H9 (cell line): Measurements from ENCODE around the gene ALDH1A3. TPM values are rescaled to one million over a fixed set of nuclear protein-coding genes. Genes with fewer than 3 reads are reported as not detected.

ENCODE experiments used
- DNase-seq: peaks from one replicate; pipeline ENCODE4 v3.0.0-alpha.2; 2017
- H2AFZ ChIP-seq: one replicate; pipeline ENCODE4 v1.6.1; 2013; ENCODE audit warnings: mild to moderate bottlenecking, low read length, control low read depth, moderate library complexity
- H2AK5ac ChIP-seq: 2 replicates; pipeline ENCODE4 v1.6.1; 2013; ENCODE audit warnings: low read length, control low read depth, mixed read lengths; ENCODE audit not compliant: insufficient read length
- H2BK120ac ChIP-seq: one replicate; pipeline ENCODE4 v1.6.1; 2013; ENCODE audit warnings: low read depth, mild to moderate bottlenecking, low read length, control low read depth, inconsistent platforms; ENCODE audit not compliant: poor library complexity, severe bottlenecking
- H2BK12ac ChIP-seq: 2 replicates; pipeline ENCODE4 v1.6.1; 2013; ENCODE audit warnings: low read length, control low read depth, mixed read lengths, low read depth; ENCODE audit not compliant: insufficient read length
- H2BK15ac ChIP-seq: 2 replicates; pipeline ENCODE4 v1.6.1; 2013; ENCODE audit warnings: low read depth, low read length, control low read depth
- H2BK20ac ChIP-seq: one replicate; pipeline ENCODE4 v1.6.1; 2013; ENCODE audit warnings: low read depth, mild to moderate bottlenecking, low read length, control low read depth, inconsistent platforms; ENCODE audit not compliant: poor library complexity, severe bottlenecking
- H2BK5ac ChIP-seq: 2 replicates; pipeline ENCODE4 v1.6.1; 2013; ENCODE audit warnings: low read length, control low read depth, mixed read lengths; ENCODE audit not compliant: insufficient read length
- H3K14ac ChIP-seq: 2 replicates; pipeline ENCODE4 v1.6.1; 2013; ENCODE audit warnings: low read length, control low read depth; ENCODE audit not compliant: insufficient read depth
- H3K18ac ChIP-seq: 2 replicates; pipeline ENCODE4 v1.6.1; 2013; ENCODE audit warnings: low read depth, mild to moderate bottlenecking, mixed read lengths, low read length, control low read depth; ENCODE audit not compliant: insufficient read length
- H3K23ac ChIP-seq: 2 replicates; pipeline ENCODE4 v1.6.1; 2013; ENCODE audit warnings: low read length, control low read depth, mixed read lengths, low read depth; ENCODE audit not compliant: insufficient read length
- H3K23me2 ChIP-seq: 2 replicates; pipeline ENCODE4 v1.6.1; 2013; ENCODE audit warnings: low read depth, mild to moderate bottlenecking, mixed read lengths, low read length, control low read depth; ENCODE audit not compliant: insufficient read length, poor library complexity, severe bottlenecking
- H3K27ac ChIP-seq: 2 replicates; pipeline ENCODE4 v1.5.1; 2013; ENCODE audit warnings: low read length, control low read depth, mixed read lengths, low read depth; ENCODE audit not compliant: insufficient read length
- H3K27me3 ChIP-seq: 2 replicates; pipeline ENCODE4 v1.6.1; 2013; ENCODE audit warnings: low read length, control low read depth, inconsistent platforms; ENCODE audit not compliant: insufficient read depth
- H3K4ac ChIP-seq: 2 replicates; pipeline ENCODE4 v1.6.1; 2013; ENCODE audit warnings: low read depth, mild to moderate bottlenecking, control low read depth, inconsistent platforms, low read length, moderate library complexity
- H3K4me1 ChIP-seq: 2 replicates; pipeline ENCODE4 v1.6.1; 2013; ENCODE audit warnings: low read length, control low read depth, inconsistent platforms; ENCODE audit not compliant: insufficient read depth
- H3K4me2 ChIP-seq: 2 replicates; pipeline ENCODE4 v1.6.1; 2013; ENCODE audit warnings: low read length, control low read depth, mixed read lengths; ENCODE audit not compliant: insufficient read length, insufficient read depth
- H3K56ac ChIP-seq: 2 replicates; pipeline ENCODE4 v1.6.1; 2013; ENCODE audit warnings: low read depth, mild to moderate bottlenecking, mixed read lengths, low read length, control low read depth; ENCODE audit not compliant: insufficient read length
- H3K79me1 ChIP-seq: 2 replicates; pipeline ENCODE4 v1.6.1; 2013; ENCODE audit warnings: low read depth, mild to moderate bottlenecking, moderate library complexity, low read length, control low read depth, inconsistent platforms; ENCODE audit not compliant: insufficient read depth, poor library complexity, severe bottlenecking
- H3K79me2 ChIP-seq: 2 replicates; pipeline ENCODE4 v1.6.1; 2013; ENCODE audit warnings: low read length, control low read depth, inconsistent platforms; ENCODE audit not compliant: insufficient read depth
- H3K9ac ChIP-seq: 2 replicates; pipeline ENCODE4 v1.6.1; 2013; ENCODE audit warnings: low read length, control low read depth, mixed read lengths; ENCODE audit not compliant: insufficient read length; ENCODE audit errors: extremely low read depth
- H3K9me3 ChIP-seq: one replicate; pipeline ENCODE4 v1.6.1; 2013; ENCODE audit warnings: low read depth, low read length, inconsistent platforms; ENCODE audit not compliant: control insufficient read depth
- H3T11ph ChIP-seq: one replicate; pipeline ENCODE4 v1.6.1; 2013; ENCODE audit warnings: mild to moderate bottlenecking, low read length, control low read depth, inconsistent platforms
- H4K20me1 ChIP-seq: one replicate; pipeline ENCODE4 v1.6.1; 2013; ENCODE audit not compliant: control insufficient read depth, insufficient read length, insufficient read depth
- H4K5ac ChIP-seq: 2 replicates; pipeline ENCODE4 v1.6.1; 2013; ENCODE audit warnings: low read depth, mild to moderate bottlenecking, mixed read lengths, low read length, control low read depth; ENCODE audit not compliant: insufficient read length
- H4K8ac ChIP-seq: replicated peaks from 2 replicates; pipeline ENCODE4 v1.6.1; 2013; ENCODE audit warnings: low read length, control low read depth, mixed read lengths, low read depth; ENCODE audit not compliant: insufficient read length
- H4K91ac ChIP-seq: 2 replicates; pipeline ENCODE4 v1.6.1; 2013; ENCODE audit warnings: low read depth, mild to moderate bottlenecking, moderate library complexity, mixed read lengths, low read length, control low read depth; ENCODE audit not compliant: insufficient read length
- H3K27ac Mint-ChIP-seq, 3 experiments: 2 replicates in 2 of 3; 3 replicates in 1 of 3; pipeline ENCODE4 v1.8.0; 2020 to 2021; ENCODE audit warnings: mixed read lengths in 3 of 3, mild to moderate bottlenecking in 1 of 3, moderate library complexity in 1 of 3
- H3K27me3 Mint-ChIP-seq: 2 replicates; pipeline ENCODE4 v1.8.0; 2021; ENCODE audit warnings: low read depth, mild to moderate bottlenecking, moderate library complexity, mixed read lengths
- H3K36me3 Mint-ChIP-seq, 3 experiments: 2 replicates in 2 of 3; 3 replicates in 1 of 3; pipeline ENCODE4 v1.8.0; 2020 to 2021; ENCODE audit warnings: low read depth in 3 of 3, mixed read lengths in 3 of 3; ENCODE audit not compliant: insufficient read depth in 1 of 3
- H3K4me1 Mint-ChIP-seq, 2 experiments: 2 replicates each; pipeline ENCODE4 v1.8.0; 2020; ENCODE audit warnings: mixed read lengths in 2 of 2
- H3K4me3 Mint-ChIP-seq, 2 experiments: 2 replicates in 1 of 2; 3 replicates in 1 of 2; pipeline ENCODE4 v1.8.0; 2020 to 2021; ENCODE audit warnings: mild to moderate bottlenecking in 2 of 2, mixed read lengths in 2 of 2, moderate library complexity in 1 of 2
- H3K9me3 Mint-ChIP-seq, 2 experiments: 2 replicates in 1 of 2; 3 replicates in 1 of 2; pipeline ENCODE4 v1.8.0; 2020; ENCODE audit warnings: mild to moderate bottlenecking in 2 of 2, mixed read lengths in 2 of 2, moderate library complexity in 1 of 2
- CTCF ChIP-seq: fragments of 200-600 bp; sonication (generic); conservative IDR thresholded peaks from 3 replicates; pipeline ENCODE4 v1.8.0; 2021; ENCODE audit warnings: antibody characterized with exemption, mild to moderate bottlenecking
- WGBS: extraction: QIAGEN DNeasy Blood & Tissue Kit; methylation state at CpG from one replicate; pipeline ENCODE4 v1.1.7; 2013; ENCODE audit warnings: missing lambda C conversion rate, low lambda C conversion rate, mixed read lengths; ENCODE audit not compliant: insufficient read length; ENCODE audit errors: extremely low coverage; 5-methylcytosine and 5-hydroxymethylcytosine counted together
- total RNA-seq: library from RNA; stranded (reverse); gene quantifications from 2 replicates; pipeline ENCODE4 v1.2.1, GENCODE V29; 2021

The ALDH1A3 gene
- total RNA-seq, 1 experiment from 2014 or later = 9.2 TPM

- H4K8ac ChIP-seq = no peak overlapping the region
- H3K18ac ChIP-seq = no peak overlapping the region
- no peaks in the 10 kb centered on the region for H3K9me3 ChIP-seq
- Mint-ChIP-seq H3K27me3 (0 out of 2 replicates have a peak, but pooled peaks cover 1% of the 10 kb centered on the region), H3K9me3 (no peaks in the 10 kb centered on the region; a peak in 1 of 5 replicates), H3K4me3 (no peak overlapping the region), H3K36me3 (no peaks in the 10 kb centered on the region), H3K4me1 (peaks cover 11% of the 10 kb centered on the region in 2 experiments), H3K27ac (no peak overlapping the region)
- H3K56ac ChIP-seq = no peak overlapping the region
- no peak overlapping the region for H2AFZ ChIP-seq
- H3K14ac ChIP-seq = no peak overlapping the region
- H2BK12ac ChIP-seq = no peak overlapping the region
- H2BK120ac ChIP-seq = no peak overlapping the region
- H3K9ac ChIP-seq = no peak overlapping the region
- no peak overlapping the region for H3K4me2 ChIP-seq
- no CpG with 5 or more reads among the region's 5 CpGs for WGBS
- H3K4me1 ChIP-seq = no peaks in the 10 kb centered on the region
- no peak overlapping the region for H2BK15ac ChIP-seq
- H3K23ac ChIP-seq = no peak overlapping the region
- no peak overlapping the region for H4K5ac ChIP-seq
- H2BK5ac ChIP-seq = no peak overlapping the region
- no peaks in the 10 kb centered on the region for H3K23me2 ChIP-seq
- no peak overlapping the region for H2AK5ac ChIP-seq
- H2BK20ac ChIP-seq = no peak overlapping the region
- no peak overlapping the region for H3K27ac ChIP-seq
- no peaks in the 10 kb centered on the region for H4K20me1 ChIP-seq
- no peaks in the 10 kb centered on the region for H3K27me3 ChIP-seq
- TF ChIP-seq CTCF = no peak
- no peaks in the 10 kb centered on the region for H3K79me1 ChIP-seq
- H3T11ph ChIP-seq = no peak overlapping the region
- DNase-seq = no peak
- no peak overlapping the region for H3K4ac ChIP-seq
- no peak overlapping the region for H4K91ac ChIP-seq
- H3K79me2 ChIP-seq = no peaks in the 10 kb centered on the region
Measured at GRCh38 chr15:100951965-100952364, 72.3 kb downstream of the ALDH1A3 start.
